Ishikawa (cell line): ENCODE measurements around the gene STAG1.

Experiments
- CREB1 ChIP-seq: IDR thresholded peaks from 2 replicates; pipeline ENCODE4 v1.6.1; 2012; ENCODE audit warnings: low read depth
- MAX ChIP-seq: IDR thresholded peaks from 2 replicates; pipeline ENCODE4 v1.6.1; 2012
- TAF1 ChIP-seq: IDR thresholded peaks from 2 replicates; pipeline ENCODE4 v1.6.1; 2012; ENCODE audit warnings: low read depth, mild to moderate bottlenecking

- no peak for TF ChIP-seq CREB1
- TF ChIP-seq TAF1: no peak
- no peak for TF ChIP-seq MAX
Measured at GRCh38 chr3:136350557-136350956, 401.6 kb downstream of the STAG1 start.
